Panc1 (cell line): ENCODE results near the gene RNF220. TPM values are rescaled to one million over a fixed set of nuclear protein-coding genes. Genes with fewer than 3 reads are reported as not detected.

Source experiments
- ATAC-seq: fragments of 200-7000 bp; cut with Tn5 transposase; 2 replicates; pipeline ENCODE4 v1.9.1; 2020; ENCODE audit warnings: mild to moderate bottlenecking, moderate library complexity
- BruUV-seq: library from RNA; stranded (reverse); fragments of 400-500 nt; replicated peaks from 2 replicates; lab custom pipeline; 2021; lab: Mats Ljungman, UMichigan
- CTCF ChIA-PET: fragments of 300-600 bp; sonication (Branson Sonifier 250); formaldehyde crosslinking; loops from one replicate; lab custom pipeline; 2022; ENCODE audit warnings: antibody characterized with exemption; lab: Charles Lee
- POLR2A ChIA-PET: fragments of 300-600 bp; sonication (Branson Sonifier 250); formaldehyde crosslinking; loops from one replicate; lab custom pipeline; 2022; ENCODE audit warnings: antibody characterized with exemption; lab: Charles Lee
- DNase-seq: peaks from one replicate; pipeline ENCODE4 v3.0.0-alpha.2; 2010; ENCODE audit warnings: low read depth, low spot score
- H3K27ac ChIP-seq: 2 replicates; pipeline ENCODE4 v1.5.1; 2011; ENCODE audit warnings: mild to moderate bottlenecking, low read length, inconsistent platforms
- H3K27me3 ChIP-seq: fragments of 200-500 bp; sonication (Bioruptor generic); 2 replicates; pipeline ENCODE4 v1.6.0; 2014; ENCODE audit warnings: low read length, inconsistent platforms; ENCODE audit not compliant: control insufficient read depth, insufficient read depth
- H3K36me3 ChIP-seq: fragments of 200-500 bp; sonication (Bioruptor generic); 2 replicates; pipeline ENCODE4 v1.5.1; 2014; ENCODE audit warnings: inconsistent platforms, mild to moderate bottlenecking, low read length, moderate library complexity; ENCODE audit not compliant: control insufficient read depth, insufficient read depth
- H3K4me1 ChIP-seq: 2 replicates; pipeline ENCODE4 v1.5.1; 2011; ENCODE audit warnings: inconsistent platforms, mild to moderate bottlenecking, low read length, moderate library complexity; ENCODE audit not compliant: control insufficient read depth, insufficient read depth
- H3K4me3 ChIP-seq, 2 experiments: 2 replicates each; pipeline ENCODE4 v1.5.1; 2011 to 2012; ENCODE audit warnings: low read depth in 2 of 2, low read length in 2 of 2, mild to moderate bottlenecking in 2 of 2, inconsistent platforms in 1 of 2, moderate library complexity in 1 of 2
- H3K9me3 ChIP-seq: fragments of 200-500 bp; sonication (Bioruptor generic); 2 replicates; pipeline ENCODE4 v1.5.1; 2014; ENCODE audit warnings: low read depth, mild to moderate bottlenecking, inconsistent platforms, low read length, moderate library complexity; ENCODE audit not compliant: control insufficient read depth, insufficient read depth
- CTCF ChIP-seq: fragments of 450-650 bp; IDR thresholded peaks from 2 replicates; pipeline ENCODE4 v1.5.1; 2017; ENCODE audit warnings: mild to moderate bottlenecking
- POLR2AphosphoS5 ChIP-seq: IDR thresholded peaks from 2 replicates; pipeline ENCODE4 v1.6.1; 2012; ENCODE audit warnings: mild to moderate bottlenecking, low read depth, low read length, moderate library complexity
- REST ChIP-seq, 2 experiments: IDR thresholded peaks; 2 replicates each; pipeline ENCODE4 v1.6.1; 2011 to 2012; ENCODE audit warnings: low read depth in 2 of 2, control low read depth in 1 of 2, low read length in 1 of 2, mild to moderate bottlenecking in 1 of 2, moderate library complexity in 1 of 2; ENCODE audit not compliant: insufficient read depth in 1 of 2
- SIN3A ChIP-seq: IDR thresholded peaks from 2 replicates; pipeline ENCODE4 v1.6.1; 2012; ENCODE audit warnings: low read depth, mild to moderate bottlenecking, low read length, moderate library complexity, borderline replicate concordance; ENCODE audit not compliant: insufficient read depth
- TCF7L2 ChIP-seq: IDR thresholded peaks from 2 replicates; pipeline ENCODE4 v1.6.1; 2011; ENCODE audit warnings: mild to moderate bottlenecking, low read depth, low read length, inconsistent platforms
- in situ Hi-C: cut with HindIII; loops from 2 replicates; pipeline ENCODE4 v1.10.0; 2016; ENCODE audit warnings: low sequenced_read_pairs, low pct_unique_long_range_greater_than_20kb
- intact Hi-C: fragments of 100-400 bp; cut with micrococcal nuclease; formaldehyde crosslinking; loops from one replicate; pipeline ENCODE4 v1.10.0; 2022; ENCODE audit not compliant: unreplicated experiment
- total RNA-seq: library from RNA; stranded (reverse); gene quantifications from one replicate; pipeline ENCODE4 v1.2.1, GENCODE V29; 2021; ENCODE audit not compliant: unreplicated experiment

RNF220 gene
- total RNA-seq, 1 experiment from 2014 or later, result 64.9 TPM

- H3K4me3 ChIP-seq, result no peak overlapping the region
- no TSS peak for BruUV-seq
- DNase-seq (no peak), ATAC-seq (no peak)
- H3K9me3 ChIP-seq, result no peaks in the 10 kb centered on the region
- no peaks in the 10 kb centered on the region for H3K27me3 ChIP-seq
- TF ChIP-seq REST (IDR thresholded peaks at IDR 0.05; ENCODE audit: insufficient read depth in 1 of 2, low read depth in 2 of 2, low read length in 1 of 2), result no peak
- TF ChIP-seq SIN3A, result no peak
- TF ChIP-seq TCF7L2, result no peak
- no peak for TF ChIP-seq CTCF
- TF ChIP-seq POLR2AphosphoS5, result no peak
- intact Hi-C loops, result no loop called here
- H3K27ac ChIP-seq, result no peak overlapping the region
- in situ Hi-C loops, result no loop called here
- ChIA-PET CTCF (no interaction called here), POLR2A (no interaction called here)
- H3K4me1 ChIP-seq, result no peaks in the 10 kb centered on the region
- no peaks in the 10 kb centered on the region for H3K36me3 ChIP-seq
These were observed 42.2 kb downstream of the RNF220 start for GRCh38 chr1:44447051-44447810.

GRCh38 chr1:44453798-44454349, 48.8 kb downstream of the RNF220 start:
- DNase-seq (no peak), ATAC-seq (no peak)
- H3K9me3 ChIP-seq, result peaks cover 8% of the 10 kb centered on the region; the same call in 1 of the 2 replicates
- in situ Hi-C loops (no loop called here), intact Hi-C loops (no loop called here)
- no peak overlapping the region for H3K4me3 ChIP-seq
- no peaks in the 10 kb centered on the region for H3K36me3 ChIP-seq
- CTCF ChIA-PET, result no interaction called here
- no peaks in the 10 kb centered on the region for H3K4me1 ChIP-seq
- no peaks in the 10 kb centered on the region for H3K27me3 ChIP-seq
- no TSS peak for BruUV-seq
- no peak overlapping the region for H3K27ac ChIP-seq
- TF ChIP-seq CTCF (no peak), POLR2AphosphoS5 (no peak), SIN3A (no peak), REST (IDR thresholded peaks at IDR 0.05; ENCODE audit: insufficient read depth in 1 of 2, low read depth in 2 of 2, low read length in 1 of 2) (no peak), TCF7L2 (no peak)
- POLR2A ChIA-PET, result no interaction called here
